Gastroesophageal sphincter (tissue), 4 donors: ENCODE measurements around the gene KIAA1217. TPM values are rescaled to one million over a fixed set of nuclear protein-coding genes. Genes with fewer than 3 reads are reported as not detected.

Experiments used
- ATAC-seq: fragments of 150-250 bp; one replicate; pipeline ENCODE4 v1.9.1; 2016; ENCODE audit warnings: mild to moderate bottlenecking, moderate library complexity
- H3K27ac ChIP-seq, 4 donors: fragments of 200-600 bp; sonication (generic) in 3 of 4; 1 replicate in 3 of 4; 2 replicates in 1 of 4; pipeline ENCODE4 v1.5.1; 2016 to 2019
- H3K27me3 ChIP-seq: fragments of 200-600 bp; sonication (generic); one replicate; pipeline ENCODE4 v1.5.1; 2019
- H3K36me3 ChIP-seq, 2 donors: fragments of 200-600 bp; sonication (generic); one replicate each; pipeline ENCODE4 v1.5.1; 2019; ENCODE audit warnings: control low read depth in 1 of 2
- H3K4me1 ChIP-seq, 3 donors: fragments of 200-600 bp; sonication (generic); 1 replicate in 2 of 3; 2 replicates in 1 of 3; pipeline ENCODE4 v1.5.1; 2016 to 2019; ENCODE audit warnings: control low read depth in 2 of 3
- H3K4me3 ChIP-seq, 2 donors: fragments of 200-600 bp; sonication (generic); one replicate each; pipeline ENCODE4 v1.5.1; 2019; ENCODE audit warnings: mild to moderate bottlenecking in 1 of 2, moderate library complexity in 1 of 2
- H3K9me3 ChIP-seq, 3 donors: fragments of 200-600 bp; sonication (generic); one replicate each; pipeline ENCODE4 v1.5.1; 2017 to 2019; ENCODE audit warnings: control low read depth in 2 of 3
- EP300 ChIP-seq: sonication (generic); formaldehyde crosslinking; IDR thresholded peaks from one replicate; pipeline ENCODE4 v1.6.1; 2017; ENCODE audit warnings: antibody characterized with exemption, mild to moderate bottlenecking
- POLR2A ChIP-seq, 2 donors: fragments of 450-650 bp; IDR thresholded peaks; one replicate each; pipeline ENCODE4 v1.6.1; 2017; ENCODE audit warnings: antibody characterized with exemption in 2 of 2, mild to moderate bottlenecking in 2 of 2, moderate library complexity in 1 of 2
- POLR2AphosphoS5 ChIP-seq: sonication (generic); formaldehyde crosslinking; IDR thresholded peaks from one replicate; pipeline ENCODE4 v1.6.1; 2017; ENCODE audit warnings: antibody characterized with exemption
- WGBS, 2 donors: methylation state at CpG; one replicate each; pipeline ENCODE4 v1.1.5; 2018; ENCODE audit warnings: low coverage in 1 of 2; 5-methylcytosine and 5-hydroxymethylcytosine counted together
- total RNA-seq, 4 donors: library from RNA; depleted of rRNA; stranded (reverse); fragments of >200 nt; gene quantifications; one replicate each; pipeline ENCODE4 v1.1.0, GENCODE V29; 2016
- TF ChIP-seq, protein P1 (sequence below), 4 experiments: fragments of 200-600 bp in 2 of 4; fragments of 450-650 bp in 2 of 4; sonication (generic) in 1 of 4; IDR thresholded peaks; one replicate each; pipeline ENCODE4 v1.5.1; 2017 to 2019; ENCODE audit warnings: antibody characterized with exemption in 4 of 4, mild to moderate bottlenecking in 2 of 4, moderate library complexity in 2 of 4

The KIAA1217 gene
- total RNA-seq, 4 donors from 2014 or later, result 9.7 to 15.3 (median 12.7) TPM

DNA sequence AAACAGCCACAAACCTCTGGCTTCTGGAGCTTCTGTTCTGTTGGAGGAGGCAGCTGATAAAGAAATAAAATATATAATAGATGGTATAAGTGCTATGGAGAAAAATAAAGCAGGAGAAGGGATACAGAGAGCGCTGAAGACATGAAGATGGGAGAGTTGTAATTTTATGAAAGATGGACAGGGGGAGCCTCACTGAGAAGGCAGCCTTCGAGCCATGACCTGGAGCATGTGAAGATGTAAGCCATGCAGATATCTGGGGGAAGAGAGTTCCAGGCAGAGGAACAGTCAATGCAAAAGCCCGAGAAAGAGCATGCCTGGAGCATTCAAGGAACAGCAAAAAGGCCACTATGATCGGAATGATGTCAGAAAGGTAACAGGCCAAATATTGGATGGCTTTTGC is 187.5 kb downstream of the KIAA1217 start:
- H3K36me3 ChIP-seq, result no peaks in the 10 kb centered on the region
- H3K27ac ChIP-seq, result no peak overlapping the region
- H3K4me1 ChIP-seq, result no peaks in the 10 kb centered on the region
- H3K4me3 ChIP-seq, result no peak overlapping the region
- H3K9me3 ChIP-seq, result no peaks in the 10 kb centered on the region
- H3K27me3 ChIP-seq, result no peaks in the 10 kb centered on the region
- no peak for TF ChIP-seq POLR2AphosphoS5
- TF ChIP-seq, protein P1, sequence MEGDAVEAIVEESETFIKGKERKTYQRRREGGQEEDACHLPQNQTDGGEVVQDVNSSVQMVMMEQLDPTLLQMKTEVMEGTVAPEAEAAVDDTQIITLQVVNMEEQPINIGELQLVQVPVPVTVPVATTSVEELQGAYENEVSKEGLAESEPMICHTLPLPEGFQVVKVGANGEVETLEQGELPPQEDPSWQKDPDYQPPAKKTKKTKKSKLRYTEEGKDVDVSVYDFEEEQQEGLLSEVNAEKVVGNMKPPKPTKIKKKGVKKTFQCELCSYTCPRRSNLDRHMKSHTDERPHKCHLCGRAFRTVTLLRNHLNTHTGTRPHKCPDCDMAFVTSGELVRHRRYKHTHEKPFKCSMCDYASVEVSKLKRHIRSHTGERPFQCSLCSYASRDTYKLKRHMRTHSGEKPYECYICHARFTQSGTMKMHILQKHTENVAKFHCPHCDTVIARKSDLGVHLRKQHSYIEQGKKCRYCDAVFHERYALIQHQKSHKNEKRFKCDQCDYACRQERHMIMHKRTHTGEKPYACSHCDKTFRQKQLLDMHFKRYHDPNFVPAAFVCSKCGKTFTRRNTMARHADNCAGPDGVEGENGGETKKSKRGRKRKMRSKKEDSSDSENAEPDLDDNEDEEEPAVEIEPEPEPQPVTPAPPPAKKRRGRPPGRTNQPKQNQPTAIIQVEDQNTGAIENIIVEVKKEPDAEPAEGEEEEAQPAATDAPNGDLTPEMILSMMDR (IDR thresholded peaks at IDR 0.05), result no peak
- TF ChIP-seq POLR2A (IDR thresholded peaks at IDR 0.05), result no peak
- TF ChIP-seq EP300, result no peak
- WGBS, 2 donors, result 84 to 95% methylated on average over 4 of the region's 4 CpGs
- ATAC-seq, result no peak

DNA sequence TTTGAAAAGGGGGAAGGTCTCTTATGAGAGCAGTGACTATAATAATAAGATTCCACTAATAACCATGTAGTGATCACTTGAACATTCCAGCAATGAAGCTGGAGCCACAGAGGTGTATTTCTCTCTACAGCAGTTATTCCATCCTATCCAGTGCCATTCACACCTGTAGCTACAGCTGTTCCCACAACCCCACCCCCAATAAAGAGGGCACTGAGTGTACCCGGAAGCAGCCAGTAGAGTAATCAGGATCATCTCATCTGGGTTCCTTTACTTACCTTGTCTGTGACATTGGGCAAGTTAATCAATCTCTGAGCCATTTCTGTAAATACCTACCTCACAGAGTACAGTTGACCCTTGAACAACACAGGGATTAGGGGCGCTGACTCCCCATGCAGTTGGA is 188.7 kb downstream of the KIAA1217 start:
- H3K9me3 ChIP-seq, result no peaks in the 10 kb centered on the region
- H3K27ac ChIP-seq, result no peak overlapping the region
- H3K27me3 ChIP-seq, result no peaks in the 10 kb centered on the region
- no peak for TF ChIP-seq EP300
- TF ChIP-seq POLR2AphosphoS5, result no peak
- no peak for TF ChIP-seq POLR2A (IDR thresholded peaks at IDR 0.05)
- TF ChIP-seq, protein P1 (IDR thresholded peaks at IDR 0.05), result no peak
- WGBS, 2 donors, result 79 to 80% methylated on average over 1 to 2 of the region's 2 CpGs
- H3K4me3 ChIP-seq, result no peak overlapping the region
- no peaks in the 10 kb centered on the region for H3K4me1 ChIP-seq
- H3K36me3 ChIP-seq, result no peaks in the 10 kb centered on the region
- ATAC-seq, result no peak

DNA sequence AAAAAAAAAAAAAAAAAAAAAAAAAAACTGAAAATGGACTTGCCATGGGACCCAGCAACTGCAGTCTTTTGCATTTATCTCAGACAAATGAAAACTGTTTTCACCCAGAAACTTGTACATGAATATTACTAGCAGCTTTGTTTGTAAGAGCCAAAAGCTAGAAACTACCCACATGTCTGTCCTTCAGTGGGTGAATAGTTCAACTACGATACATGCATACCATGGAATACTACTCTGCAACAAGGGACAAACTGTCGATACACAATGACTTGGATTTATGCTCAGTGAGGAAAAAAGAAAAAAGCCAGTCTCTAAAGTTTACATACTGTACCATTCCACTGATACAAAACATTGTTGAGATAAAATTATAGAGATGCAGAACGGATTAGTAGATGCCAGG is 195.6 kb downstream of the KIAA1217 start:
- no peak overlapping the region for H3K4me3 ChIP-seq
- TF ChIP-seq EP300, result no peak
- no peak for TF ChIP-seq POLR2AphosphoS5
- no peaks in the 10 kb centered on the region for H3K9me3 ChIP-seq
- no peaks in the 10 kb centered on the region for H3K36me3 ChIP-seq
- H3K4me1 ChIP-seq, result no peaks in the 10 kb centered on the region
- no peak for ATAC-seq
- 59 to 72% methylated on average over 2 to 3 of the region's 3 CpGs for WGBS, 2 donors
- no peaks in the 10 kb centered on the region for H3K27me3 ChIP-seq
- H3K27ac ChIP-seq, result no peak overlapping the region

DNA sequence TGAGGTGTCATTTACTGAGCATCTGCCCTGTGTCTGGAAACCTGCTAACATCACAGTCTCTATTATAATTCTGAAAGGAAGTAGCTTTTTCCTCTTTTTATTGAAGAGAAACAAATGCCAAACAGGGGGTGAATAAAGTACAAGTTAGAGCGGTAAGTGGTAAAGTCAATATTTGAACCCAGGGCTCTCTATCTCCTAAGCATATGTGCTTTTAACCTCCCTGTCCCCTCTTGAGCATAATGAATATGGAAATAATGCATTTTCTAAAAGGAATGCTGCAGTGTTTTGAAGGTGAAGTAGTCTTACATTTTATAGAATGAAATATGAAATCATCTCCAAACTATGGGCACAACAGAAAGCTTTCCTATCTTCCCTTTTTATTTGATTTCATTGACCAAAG is 196.7 kb downstream of the KIAA1217 start:
- H3K4me1 ChIP-seq, result no peaks in the 10 kb centered on the region
- H3K27me3 ChIP-seq, result no peaks in the 10 kb centered on the region
- 43% methylated on average over 1 of the region's 1 CpG; no CpG with 5 or more reads in 1 of the 2 donors for WGBS, 2 donors
- no peaks in the 10 kb centered on the region for H3K9me3 ChIP-seq
- H3K36me3 ChIP-seq, result no peaks in the 10 kb centered on the region
- TF ChIP-seq, protein P1 (IDR thresholded peaks at IDR 0.05), result no peak
- TF ChIP-seq EP300, result no peak
- no peak for TF ChIP-seq POLR2A (IDR thresholded peaks at IDR 0.05)
- no peak for TF ChIP-seq POLR2AphosphoS5
- H3K27ac ChIP-seq, result no peak overlapping the region
- H3K4me3 ChIP-seq, result no peak overlapping the region
- ATAC-seq, result no peak

DNA sequence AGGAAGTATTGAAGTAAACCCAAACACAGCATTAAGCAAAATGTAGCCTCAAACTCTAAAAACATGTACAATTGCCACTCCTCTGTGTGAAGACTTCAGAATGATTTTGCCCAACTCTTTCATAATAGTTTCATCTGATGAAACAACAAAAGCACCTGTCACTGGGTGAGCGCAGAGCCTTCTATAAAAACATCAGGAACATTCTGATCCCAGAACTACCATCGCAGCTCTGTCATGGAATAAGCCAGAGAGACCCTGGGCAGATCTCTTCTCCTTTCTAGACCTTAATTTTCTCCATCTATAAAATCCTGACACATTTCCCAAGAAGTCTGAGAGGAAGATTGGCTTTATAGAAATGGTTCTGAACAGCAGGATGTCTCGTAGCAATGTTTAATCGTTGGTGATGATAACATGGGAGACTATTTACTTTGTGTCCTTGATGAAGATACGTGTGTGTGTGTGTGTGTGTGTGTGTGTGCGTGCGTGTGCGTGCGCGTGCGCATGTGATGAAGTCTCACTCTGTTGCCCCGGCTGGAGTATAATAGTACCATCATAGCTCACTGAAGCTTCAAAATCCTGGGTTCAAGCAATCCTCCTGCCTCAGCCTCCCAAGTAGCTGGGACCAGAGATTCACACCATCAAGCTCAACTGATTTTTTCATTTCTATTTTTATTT is 198.0 kb downstream of the KIAA1217 start:
- H3K27ac ChIP-seq, result no peak overlapping the region
- no peaks in the 10 kb centered on the region for H3K36me3 ChIP-seq
- TF ChIP-seq EP300 (no peak), POLR2AphosphoS5 (no peak), POLR2A (IDR thresholded peaks at IDR 0.05) (no peak)
- TF ChIP-seq, protein P1 (IDR thresholded peaks at IDR 0.05), result no peak
- H3K27me3 ChIP-seq, result no peaks in the 10 kb centered on the region
- 92 to 93% methylated on average over 6 to 11 of the region's 12 CpGs for WGBS, 2 donors
- no peaks in the 10 kb centered on the region for H3K4me1 ChIP-seq
- ATAC-seq, result no peak
- H3K4me3 ChIP-seq, result no peak overlapping the region
- no peaks in the 10 kb centered on the region for H3K9me3 ChIP-seq
